NCI-H2107 (cell line): Measurements from ENCODE around the gene SUPT4H1.

Source experiments
- DNase-seq: peaks from one replicate; lab custom pipeline; 2025; lab: John Stamatoyannopoulos, UW

SUPT4H1 gene

DNA sequence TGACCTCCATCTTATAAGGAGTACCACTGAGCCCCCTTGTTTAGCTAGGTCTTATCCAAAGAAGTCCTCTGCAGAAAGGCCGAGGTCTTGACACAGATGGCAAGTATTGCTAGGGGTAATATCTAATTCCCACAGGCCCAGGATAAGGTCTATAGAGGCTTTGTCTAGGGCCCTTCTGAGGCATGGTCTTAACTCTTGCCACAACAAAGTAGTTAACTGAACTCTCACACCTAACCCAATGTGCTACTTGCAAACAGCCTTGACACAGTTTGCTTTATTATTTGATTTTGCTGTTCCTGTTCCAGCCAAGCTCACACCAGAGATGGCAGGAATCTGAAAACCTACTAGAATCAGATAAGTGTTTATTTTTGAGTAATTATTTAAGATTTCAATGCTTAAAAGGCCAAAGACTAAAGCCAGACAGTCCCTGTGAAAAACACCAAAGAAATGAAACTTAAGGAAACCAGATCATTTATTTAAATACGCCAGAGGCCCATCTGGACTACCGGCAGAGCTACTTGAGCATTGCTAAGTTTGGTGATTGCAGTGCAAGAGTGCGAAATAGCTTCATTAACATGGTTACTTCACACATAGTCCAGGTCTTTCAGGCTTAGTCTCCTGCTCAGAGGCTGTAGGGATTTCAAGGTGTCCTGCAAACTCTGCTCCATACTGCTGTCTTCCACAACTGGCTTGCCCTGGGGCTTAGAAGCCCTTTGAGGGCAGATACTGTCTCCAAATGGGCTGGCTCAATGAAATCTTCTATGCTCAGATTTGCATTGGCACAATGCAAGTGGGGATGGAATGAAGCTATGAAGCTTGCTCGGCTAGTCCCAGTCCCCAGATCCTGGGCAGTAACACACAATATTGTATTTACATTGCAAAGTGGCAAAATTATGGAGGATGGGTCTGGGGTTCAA, 28.5 kb upstream of the SUPT4H1 start:
- DNase-seq: no peak

DNA sequence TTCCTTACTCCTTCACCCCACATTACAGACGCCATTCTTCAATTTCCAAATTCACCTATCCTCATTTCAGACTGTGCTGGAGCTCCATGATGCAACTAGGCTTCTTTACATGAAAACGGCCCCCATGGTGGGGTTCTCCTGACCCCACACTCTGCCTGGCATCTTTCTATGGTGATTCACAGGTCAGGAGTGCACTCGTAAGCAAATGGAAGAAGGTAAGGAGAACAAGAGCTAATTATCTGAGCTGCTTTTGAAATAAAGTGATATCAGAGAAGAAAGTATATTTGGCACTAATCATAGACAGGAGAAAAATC, 27.5 kb upstream of the SUPT4H1 start:
- DNase-seq: no peak

DNA sequence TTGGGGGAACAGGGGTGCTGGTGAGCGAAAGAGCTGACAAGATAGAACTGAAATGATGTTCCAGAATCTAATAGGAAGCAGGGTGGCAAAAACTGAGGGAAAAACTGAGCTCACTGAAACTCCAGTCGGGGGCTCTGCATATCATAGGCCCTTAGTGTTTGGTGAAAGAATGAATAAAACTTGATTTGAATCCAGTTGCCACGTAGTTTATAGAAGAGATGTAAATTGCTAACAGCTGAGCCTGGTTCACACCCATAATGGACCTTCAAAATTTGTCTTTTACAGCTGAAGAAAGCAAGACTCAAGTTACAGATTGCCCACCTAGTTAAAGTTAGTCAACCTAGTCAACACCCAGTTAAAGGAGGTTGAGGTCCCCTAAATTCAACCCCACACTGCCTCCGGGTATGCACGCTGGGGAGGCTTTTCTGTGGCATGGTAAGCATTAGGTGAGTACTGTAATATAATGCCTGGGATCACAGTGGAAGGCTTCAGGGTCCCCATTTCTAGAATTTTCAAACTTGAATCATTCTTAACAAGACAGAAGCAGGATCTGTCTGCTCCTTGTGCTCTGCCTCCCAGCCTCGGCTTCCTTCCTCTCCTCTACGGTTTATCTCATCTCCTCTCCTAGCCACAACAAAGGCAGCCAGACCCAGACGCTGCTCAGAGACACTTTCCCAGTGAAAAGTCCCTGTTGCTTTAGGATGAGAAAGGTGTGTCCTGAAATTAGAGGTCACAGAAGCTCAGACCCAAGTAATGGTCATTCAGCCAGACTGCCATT, 26.9 kb upstream of the SUPT4H1 start:
- DNase-seq: no peak

DNA sequence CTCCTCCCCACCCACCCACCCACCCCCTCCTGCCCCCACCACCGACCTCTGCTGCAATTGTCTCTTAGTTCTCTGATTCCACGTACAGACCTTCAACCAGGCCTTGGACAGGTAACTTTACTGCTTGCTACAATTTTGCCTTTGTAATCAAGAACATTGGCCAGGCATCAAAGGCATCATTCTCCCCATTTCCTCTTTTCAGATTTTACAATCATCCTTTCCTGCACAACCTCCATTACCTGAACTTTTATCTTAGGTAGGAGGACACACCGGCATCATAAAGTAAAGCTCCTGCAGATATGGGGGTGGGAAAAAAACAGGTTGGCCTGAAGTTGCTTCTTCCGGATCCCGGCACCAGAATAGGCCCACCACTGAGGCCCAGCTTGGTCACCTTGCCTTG, 25.7 kb upstream of the SUPT4H1 start:
- no peak for DNase-seq

DNA sequence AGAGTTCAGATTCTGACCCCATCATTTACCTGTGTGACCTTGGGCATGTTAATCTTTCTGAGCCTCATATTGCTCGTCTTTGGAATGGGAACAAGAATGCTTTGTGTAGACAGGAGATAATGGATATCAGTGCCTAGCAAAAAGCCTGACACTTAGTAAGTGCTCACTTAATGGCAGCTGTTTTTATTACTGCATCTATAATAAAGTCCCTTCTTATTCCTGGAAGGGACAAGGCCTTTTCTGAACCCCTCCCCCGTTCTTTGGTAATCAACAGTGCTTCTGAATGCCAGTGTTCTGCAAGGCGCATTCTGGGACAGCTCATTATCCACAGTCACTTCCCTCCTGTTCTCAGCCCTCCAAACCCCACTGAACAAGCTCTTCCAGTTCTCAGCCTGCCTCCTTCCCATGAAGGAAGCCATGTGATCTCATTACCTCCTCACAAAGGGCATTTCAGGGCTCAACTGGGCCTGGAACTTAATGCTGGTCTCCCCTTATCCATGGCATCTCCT, 25.1 kb upstream of the SUPT4H1 start:
- no peak for DNase-seq

DNA sequence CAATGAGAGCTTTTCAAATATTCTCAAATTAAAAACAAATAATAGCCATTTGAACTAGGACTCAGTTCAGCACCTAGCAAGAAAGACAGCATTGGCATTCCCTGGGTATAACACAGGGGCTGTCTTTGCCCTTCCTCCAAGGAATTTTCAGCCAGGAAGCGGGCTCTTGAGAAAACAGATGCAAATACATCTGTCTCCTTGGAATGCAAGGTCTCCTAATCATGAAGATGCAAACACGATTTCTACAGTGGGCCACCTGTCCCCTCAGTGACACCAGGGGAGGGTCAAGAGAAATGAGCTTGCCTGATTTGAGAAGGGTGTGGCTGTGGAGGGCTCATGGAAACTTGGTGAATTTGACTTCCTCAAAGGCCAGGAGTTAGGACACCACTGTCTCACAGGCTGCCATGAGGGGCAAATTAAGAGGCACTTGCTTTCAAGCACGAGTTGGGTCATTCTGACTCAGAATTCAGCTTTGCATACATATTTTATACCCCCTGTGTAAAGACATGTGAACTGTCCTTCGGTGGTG, 24.5 kb upstream of the SUPT4H1 start:
- DNase-seq: no peak

DNA sequence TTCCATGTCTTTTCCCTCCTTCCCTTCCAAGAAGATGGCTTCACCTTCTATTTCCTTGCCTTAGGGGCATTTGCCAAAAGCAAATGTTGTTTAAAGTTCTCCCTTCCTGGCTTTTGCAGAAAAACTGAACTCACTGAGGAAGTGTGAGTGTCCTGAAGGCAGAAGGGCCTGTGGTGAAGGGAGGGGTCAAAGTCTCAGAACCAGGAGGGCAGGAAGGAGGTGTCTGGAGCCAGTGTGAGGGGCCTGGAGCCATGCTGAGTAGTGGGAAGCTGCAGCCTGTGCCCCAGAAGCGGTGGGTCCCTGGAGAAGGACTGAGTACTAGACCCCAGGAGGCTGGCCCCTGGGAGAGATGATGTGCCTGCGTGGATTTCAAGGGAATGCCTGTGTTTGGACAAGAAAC, 23.8 kb upstream of the SUPT4H1 start:
- DNase-seq: no peak

DNA sequence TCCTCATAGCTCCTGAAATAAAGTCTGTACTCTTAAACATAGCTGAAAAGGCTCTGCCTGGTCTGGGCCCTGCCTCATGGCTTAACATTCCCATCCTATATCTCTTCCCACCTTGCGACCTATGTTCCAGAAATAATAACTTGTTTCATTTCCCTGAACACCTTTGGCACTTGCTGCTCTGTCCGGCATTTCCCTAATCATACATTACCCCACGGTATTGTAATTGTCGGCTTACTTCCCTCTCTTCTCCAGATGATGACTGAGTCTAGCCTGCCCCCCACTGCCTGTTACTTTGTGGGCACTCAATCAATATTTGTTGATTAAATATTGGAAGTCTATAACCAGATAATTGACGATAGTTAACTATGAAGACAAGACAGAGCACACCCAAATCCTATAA, 23.3 kb upstream of the SUPT4H1 start:
- DNase-seq: no peak

DNA sequence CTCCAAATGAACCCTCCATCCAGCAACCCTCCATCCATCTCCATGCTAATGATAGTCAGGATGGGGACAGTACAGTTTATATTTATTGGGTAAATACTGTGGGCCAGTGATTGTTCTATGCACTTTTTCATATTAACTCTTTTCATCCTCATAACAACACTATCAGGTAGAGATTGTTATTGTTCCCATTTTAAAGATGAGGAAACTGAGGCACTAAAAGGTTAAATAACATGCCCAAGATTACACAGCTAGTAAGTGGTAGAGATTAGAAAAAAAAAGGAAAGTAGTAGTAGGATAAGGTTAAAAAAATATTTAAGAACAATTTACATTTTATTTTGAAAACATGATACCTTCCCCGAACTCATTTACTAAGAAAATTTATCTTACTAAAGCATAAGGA, 21.9 kb upstream of the SUPT4H1 start:
- no peak for DNase-seq

DNA sequence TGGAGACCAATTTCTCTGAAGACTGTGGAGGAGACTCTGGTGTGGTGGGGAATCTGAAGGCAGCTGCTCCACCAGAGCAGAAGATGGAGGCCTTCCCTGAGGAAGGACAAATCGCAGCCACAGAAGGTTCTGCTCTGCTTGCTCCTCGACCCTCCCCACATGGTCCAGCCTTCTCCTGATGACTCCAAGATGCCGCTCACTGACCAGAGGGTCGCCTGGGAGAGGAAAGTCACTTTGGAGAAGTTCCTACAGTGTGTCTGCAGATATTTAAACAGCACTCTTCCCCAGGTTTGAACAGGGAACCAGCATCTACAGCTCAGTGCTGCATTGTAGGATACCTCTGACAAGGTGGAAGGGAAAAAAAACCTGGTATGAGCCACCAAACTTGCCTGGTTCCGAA, 21.0 kb upstream of the SUPT4H1 start:
- DNase-seq: no peak

DNA sequence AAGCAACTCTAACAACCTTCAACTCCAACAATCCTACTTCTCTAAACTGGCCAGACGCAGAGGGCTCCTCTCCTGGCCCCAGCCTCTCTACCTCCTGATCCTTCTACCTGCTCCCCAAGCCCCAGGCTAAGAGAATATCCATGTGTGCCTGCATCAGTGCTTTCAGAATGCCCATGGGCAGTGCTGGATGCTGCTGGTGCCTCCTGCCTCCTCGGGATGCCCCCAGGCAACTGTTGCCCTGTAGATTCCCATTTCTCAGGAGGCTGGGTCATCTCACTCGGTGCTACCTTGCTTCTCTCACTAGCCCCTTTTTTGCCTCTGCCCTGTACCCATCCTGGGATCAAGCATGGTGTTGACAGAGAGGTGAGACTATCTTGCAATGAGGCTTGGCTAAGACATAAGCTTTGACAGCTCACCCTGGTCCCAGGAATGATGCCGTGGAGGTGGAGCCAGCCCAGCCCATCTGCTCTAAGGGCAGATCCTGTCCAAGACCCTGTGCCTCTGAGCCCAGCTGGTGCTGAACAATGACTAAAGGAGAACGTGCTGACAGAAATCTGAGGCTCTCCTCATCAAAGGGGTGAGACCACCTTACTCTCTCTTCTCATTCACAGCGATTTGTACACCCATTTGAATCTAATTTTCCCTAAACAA, 19.4 kb upstream of the SUPT4H1 start:
- DNase-seq: no peak

DNA sequence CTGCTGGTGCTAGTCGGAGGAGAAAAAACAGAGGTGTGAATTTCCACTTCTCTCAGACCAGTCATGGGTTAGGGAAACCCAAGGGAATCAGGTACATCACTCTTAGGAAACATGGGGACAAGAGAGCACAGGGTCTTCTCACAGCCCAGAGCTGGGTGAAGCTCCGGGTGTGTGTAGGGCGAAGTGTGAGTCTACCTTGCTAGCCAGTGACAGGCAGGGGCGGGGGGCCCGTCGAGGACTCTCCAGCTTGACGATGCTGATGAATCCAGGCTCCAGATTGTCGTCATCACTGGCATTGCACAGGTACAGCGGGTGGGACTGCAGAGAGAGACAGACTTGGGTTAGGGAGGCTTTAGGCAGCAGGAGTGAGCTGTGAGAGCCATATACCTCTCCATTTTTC, 18.7 kb upstream of the SUPT4H1 start:
- no peak for DNase-seq

DNA sequence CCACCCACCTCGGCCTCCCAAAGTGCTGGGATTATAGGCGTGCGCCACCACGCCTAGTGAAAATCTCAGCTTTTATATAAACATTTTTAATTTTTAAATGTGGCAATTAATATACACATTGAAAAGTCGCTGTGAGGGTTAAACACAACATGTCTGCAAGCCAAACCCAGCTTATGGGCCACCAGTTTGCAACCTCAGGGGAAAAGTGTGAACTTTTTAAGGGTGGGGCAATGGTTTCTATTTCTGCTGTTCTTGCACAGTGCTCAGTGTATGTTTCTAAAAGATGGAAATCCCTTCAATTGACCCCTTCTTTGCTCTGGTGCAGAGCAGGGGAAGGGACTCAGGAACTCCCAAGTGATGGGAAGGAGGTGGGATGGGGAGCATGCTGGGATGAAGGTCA, 18.3 kb upstream of the SUPT4H1 start:
- DNase-seq: no peak

DNA sequence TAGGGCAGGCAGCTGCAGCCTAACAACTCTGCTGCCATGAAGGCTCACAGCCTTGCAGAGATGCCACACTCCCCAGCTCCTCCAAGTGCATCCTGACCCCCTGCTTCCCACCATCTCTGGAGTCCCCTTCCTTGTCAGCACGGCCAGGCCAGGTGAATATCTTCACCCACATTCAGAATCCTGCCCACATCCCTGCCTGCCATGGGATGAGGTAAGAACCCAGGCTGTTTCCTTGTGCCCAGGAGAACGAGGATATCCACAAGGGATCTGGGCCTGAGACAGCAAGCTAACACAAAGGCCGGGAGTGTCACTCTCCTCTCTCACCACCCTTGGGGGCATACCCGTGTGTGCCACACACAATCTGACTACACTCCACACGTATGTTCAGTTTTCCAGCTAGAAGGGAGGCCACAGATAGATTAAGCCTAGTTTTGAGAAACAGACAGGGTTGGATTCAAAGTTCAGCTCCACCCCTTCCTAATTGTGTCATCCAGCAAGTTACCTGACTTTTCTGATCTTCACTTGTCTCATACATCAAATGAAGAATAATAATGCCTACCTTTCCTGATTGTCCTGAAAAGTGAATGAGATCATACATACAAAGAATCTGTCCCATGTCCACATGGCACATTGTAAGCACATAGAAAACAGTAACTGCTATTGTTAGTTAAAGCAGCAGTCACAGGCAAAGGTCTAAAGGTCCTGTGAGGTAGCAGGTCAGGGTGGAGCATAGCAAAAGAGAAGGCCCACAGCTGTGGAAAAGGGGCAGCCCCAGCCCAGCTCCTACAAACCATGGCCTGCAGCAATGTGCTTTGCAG, 17.4 kb upstream of the SUPT4H1 start:
- no peak for DNase-seq

DNA sequence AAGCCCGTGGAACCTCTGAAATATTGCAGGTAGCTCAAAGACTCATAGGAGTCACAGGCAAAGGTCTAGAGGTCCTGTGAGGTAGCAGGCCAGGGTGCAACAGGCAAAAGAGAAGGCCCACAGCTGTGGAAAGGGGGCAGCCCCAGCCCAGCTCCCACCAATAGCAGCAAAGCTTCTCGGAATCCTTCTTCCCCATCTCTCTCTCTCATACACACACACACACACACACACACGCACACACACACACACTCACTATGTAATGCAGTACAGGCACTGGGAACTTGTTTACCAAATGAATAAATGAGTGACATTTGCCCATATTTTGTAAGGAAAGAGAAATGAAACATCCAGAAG, 16.8 kb upstream of the SUPT4H1 start:
- no peak for DNase-seq

DNA sequence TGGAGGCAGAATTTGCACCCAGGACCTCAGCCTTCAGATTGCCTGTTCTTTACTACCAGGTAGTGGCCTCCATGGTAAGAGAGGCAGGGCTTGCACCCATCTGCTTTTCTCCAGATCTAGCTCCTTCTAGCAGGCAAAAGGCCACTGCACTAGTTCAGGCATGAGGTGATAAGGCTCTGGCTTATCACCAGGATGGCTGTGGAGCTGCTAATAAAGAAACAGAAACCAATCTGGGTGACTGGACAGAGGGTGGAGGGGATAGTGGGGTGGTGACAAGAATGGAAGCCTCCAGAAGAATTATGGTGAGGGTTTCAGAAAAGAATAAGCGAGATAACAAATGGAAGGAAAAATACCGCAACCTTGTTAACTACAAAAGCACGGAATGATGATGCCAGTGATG, 15.5 kb upstream of the SUPT4H1 start:
- DNase-seq: no peak

DNA sequence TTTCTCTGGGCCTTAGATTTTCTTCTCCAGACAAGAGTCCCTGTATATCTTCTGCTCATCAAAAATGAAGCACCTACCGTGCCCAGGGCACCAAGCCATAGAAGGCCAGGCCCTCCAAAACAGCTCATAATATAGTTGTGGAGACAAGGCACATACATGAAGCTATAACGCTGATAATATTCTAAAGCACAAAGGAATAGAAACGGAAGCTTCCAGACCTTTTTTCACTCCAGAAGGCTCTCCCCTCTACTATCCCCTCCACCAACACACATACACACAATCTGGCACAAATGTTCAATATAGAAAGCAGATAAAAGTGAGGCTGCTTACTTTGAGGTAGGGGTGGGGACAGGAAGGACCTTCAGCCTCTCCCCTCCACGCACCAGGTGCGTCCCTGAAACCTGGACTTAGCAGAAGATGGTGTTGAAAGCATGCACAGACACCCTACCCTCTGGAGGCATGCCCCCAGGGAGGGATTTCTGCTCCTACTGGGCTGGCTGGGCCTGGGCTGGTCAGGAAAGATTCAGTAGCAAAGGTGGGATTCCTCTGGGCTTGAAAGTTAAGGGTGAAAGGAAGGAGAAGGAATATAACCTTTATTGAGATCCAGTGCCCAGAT, 14.1 kb upstream of the SUPT4H1 start:
- no peak for DNase-seq

DNA sequence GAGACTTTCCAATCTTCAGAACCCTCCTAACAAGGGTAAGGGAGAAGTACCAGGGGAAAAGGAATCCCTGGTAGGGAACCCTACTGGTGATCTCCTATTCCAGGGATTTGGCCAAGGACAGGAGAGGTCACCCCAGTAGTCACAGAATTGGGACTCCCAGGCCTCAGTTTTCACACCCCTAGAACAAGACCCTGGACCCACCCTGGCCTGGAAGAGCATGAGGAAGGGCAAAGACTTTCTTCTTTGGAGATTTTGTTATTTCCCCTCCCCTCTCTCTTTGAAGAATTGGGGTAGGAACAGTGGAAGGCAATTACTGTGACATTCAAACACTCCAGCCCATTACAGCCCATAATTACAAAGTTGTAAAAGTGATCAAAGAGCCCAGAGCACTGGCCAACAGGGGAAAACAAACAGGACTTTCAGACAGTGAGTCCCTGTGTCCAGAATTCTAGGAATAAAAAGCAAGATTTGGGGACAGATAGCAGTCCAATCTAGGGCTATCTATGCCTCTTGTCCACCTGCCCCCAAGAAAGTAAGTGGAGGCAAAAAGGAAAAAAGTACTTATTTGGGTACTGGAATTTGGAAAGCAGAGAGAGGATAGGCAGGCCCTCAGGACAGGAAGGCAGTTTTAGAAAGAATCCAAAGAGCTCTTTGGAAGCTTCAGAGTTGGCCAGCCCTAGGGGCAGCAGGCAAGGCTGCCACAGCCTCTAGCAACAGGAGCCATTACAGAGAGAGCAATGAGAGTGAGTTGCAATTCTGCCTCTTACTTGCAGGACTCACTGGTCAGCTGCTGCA, 13.4 kb upstream of the SUPT4H1 start:
- DNase-seq: no peak

DNA sequence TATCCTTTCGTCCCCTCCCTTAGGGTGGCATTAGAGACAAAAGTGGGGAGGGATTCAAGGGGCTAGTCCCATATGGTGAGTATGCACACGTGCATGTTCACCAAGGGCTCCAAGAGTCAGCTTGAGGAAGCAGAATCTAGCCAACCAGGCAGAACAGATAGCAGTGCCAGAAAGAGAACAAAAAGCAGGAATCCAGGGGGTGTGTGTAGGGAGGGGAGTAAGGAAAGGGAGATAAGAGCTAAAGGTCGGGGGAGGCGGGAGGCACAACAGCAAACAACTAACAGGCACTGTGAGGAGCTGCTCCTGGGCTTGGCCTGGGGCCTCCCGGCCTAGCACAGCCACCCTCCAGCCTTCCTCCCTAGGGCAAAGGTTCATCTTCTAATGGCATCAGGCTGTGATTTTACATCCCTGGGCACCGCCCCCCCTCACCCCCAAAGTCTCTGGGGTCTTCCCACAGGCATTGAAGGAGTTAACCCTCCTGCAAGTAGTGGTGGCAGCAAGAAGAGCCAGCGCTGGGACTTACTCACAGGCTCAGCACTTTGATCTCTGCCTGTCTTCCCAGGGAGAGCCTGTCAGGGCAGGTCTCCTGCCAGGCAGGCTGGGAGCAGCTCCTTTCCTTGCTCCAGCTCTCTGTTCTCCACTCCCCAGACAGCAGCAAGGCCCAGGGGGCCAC, 12.4 kb upstream of the SUPT4H1 start:
- no peak for DNase-seq
